ENCODE data around the gene EIF3K.

DNA sequence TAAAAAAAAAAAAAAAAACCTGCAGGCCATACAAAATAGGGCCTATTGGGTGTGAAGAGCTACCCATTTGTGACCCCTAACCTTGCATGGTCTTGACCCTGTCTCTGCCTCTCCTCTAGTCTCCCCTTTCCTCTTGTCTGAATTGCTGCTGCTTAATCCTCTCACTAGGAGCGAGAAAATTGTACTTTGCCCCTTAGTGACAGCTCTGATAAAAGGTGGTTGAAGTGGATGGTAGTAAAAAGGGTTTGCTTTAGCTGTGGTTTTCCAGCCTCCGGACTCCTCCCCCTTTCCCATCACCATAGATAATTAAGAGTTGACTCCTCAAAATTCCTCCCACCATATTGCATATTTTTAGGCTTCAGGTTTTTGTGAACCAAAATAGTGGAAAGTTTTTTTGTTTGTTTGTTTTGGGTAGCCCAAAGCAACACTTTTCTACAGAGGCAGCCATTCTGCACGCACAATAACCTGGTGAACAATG, 52.0 kb downstream of the EIF3K start:
- TF ChIP-seq, protein P1, sequence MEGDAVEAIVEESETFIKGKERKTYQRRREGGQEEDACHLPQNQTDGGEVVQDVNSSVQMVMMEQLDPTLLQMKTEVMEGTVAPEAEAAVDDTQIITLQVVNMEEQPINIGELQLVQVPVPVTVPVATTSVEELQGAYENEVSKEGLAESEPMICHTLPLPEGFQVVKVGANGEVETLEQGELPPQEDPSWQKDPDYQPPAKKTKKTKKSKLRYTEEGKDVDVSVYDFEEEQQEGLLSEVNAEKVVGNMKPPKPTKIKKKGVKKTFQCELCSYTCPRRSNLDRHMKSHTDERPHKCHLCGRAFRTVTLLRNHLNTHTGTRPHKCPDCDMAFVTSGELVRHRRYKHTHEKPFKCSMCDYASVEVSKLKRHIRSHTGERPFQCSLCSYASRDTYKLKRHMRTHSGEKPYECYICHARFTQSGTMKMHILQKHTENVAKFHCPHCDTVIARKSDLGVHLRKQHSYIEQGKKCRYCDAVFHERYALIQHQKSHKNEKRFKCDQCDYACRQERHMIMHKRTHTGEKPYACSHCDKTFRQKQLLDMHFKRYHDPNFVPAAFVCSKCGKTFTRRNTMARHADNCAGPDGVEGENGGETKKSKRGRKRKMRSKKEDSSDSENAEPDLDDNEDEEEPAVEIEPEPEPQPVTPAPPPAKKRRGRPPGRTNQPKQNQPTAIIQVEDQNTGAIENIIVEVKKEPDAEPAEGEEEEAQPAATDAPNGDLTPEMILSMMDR (IDR thresholded peaks at IDR 0.05; ENCODE audit: borderline replicate concordance, extremely low read depth, low read length, poor library complexity, severe bottlenecking) = no peak
- no peak for TF ChIP-seq EZH2 (IDR thresholded peaks at IDR 0.05; ENCODE audit: borderline replicate concordance, low read depth, low read length, severe bottlenecking)
